BE2C (cell line): ENCODE measurements around the gene FHOD3.

ENCODE experiments used
- DNase-seq: peaks from one replicate; pipeline ENCODE4 v3.0.0-alpha.2; 2020
- H3K27me3 ChIP-seq: fragments of 250-450 bp; sonication (Bioruptor Pico); 2 replicates; pipeline ENCODE4 v1.5.1; 2020; ENCODE audit warnings: mild to moderate bottlenecking
- H3K36me3 ChIP-seq: fragments of 250-450 bp; sonication (Bioruptor Pico); 2 replicates; pipeline ENCODE4 v1.5.1; 2020; ENCODE audit warnings: mild to moderate bottlenecking
- H3K4me1 ChIP-seq: fragments of 250-450 bp; sonication (Bioruptor Pico); 2 replicates; pipeline ENCODE4 v1.5.1; 2020
- H3K4me3 ChIP-seq: 2 replicates; pipeline ENCODE4 v1.5.1; 2011; ENCODE audit warnings: low read depth, low read length
- H3K9me3 ChIP-seq: fragments of 250-450 bp; sonication (Bioruptor Pico); 2 replicates; pipeline ENCODE4 v1.5.1; 2020
- TF ChIP-seq, protein P1 (sequence below): IDR thresholded peaks from 2 replicates; pipeline ENCODE4 v1.5.1; 2012; ENCODE audit warnings: mild to moderate bottlenecking, low read depth, low read length

Gene FHOD3

DNA sequence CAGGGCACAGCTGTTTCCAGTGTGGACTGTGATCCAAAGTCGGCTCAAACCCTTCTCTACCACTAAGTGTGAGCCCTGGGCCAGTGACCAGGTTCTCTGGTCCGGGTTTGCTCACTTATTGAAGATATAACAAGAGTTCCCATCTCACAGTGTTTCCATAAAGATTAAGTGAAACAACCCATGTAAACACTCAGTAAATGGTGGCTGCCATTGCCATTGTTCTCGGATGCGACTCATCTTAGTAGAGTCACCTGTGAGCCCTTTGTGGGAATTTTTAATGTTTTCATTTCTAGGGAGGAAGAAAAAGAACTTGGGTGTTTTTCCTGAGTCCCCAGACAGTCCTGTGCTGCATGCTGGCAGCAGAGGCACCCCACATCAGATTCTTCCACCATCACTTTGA, 477.9 kb downstream of the FHOD3 start:
- H3K4me1 ChIP-seq: no peaks in the 10 kb centered on the region
- no peak for DNase-seq
- H3K9me3 ChIP-seq: no peaks in the 10 kb centered on the region
- H3K36me3 ChIP-seq: no peaks in the 10 kb centered on the region
- TF ChIP-seq, protein P1, sequence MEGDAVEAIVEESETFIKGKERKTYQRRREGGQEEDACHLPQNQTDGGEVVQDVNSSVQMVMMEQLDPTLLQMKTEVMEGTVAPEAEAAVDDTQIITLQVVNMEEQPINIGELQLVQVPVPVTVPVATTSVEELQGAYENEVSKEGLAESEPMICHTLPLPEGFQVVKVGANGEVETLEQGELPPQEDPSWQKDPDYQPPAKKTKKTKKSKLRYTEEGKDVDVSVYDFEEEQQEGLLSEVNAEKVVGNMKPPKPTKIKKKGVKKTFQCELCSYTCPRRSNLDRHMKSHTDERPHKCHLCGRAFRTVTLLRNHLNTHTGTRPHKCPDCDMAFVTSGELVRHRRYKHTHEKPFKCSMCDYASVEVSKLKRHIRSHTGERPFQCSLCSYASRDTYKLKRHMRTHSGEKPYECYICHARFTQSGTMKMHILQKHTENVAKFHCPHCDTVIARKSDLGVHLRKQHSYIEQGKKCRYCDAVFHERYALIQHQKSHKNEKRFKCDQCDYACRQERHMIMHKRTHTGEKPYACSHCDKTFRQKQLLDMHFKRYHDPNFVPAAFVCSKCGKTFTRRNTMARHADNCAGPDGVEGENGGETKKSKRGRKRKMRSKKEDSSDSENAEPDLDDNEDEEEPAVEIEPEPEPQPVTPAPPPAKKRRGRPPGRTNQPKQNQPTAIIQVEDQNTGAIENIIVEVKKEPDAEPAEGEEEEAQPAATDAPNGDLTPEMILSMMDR: no peak
- H3K4me3 ChIP-seq: no peak overlapping the region
- no peaks in the 10 kb centered on the region for H3K27me3 ChIP-seq

DNA sequence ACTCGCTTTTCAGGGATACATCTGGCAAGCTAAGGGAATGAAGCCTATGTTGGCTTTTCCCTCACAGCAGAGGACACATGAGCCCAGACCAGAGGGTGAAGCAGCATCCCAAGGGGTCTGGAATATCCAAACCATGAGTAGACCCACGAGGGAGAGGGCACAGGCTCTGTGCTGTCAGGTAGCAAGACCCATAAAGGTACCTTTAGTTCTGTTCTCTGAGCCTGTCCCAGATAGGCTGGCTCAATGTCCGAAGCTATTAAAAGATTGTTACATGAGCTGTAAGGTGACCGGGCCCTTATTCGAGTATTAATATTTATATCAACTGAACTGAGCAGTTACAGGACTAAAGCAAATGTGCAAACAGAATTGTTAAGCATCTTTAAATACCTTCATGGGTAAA, 479.1 kb downstream of the FHOD3 start:
- no peak for DNase-seq
- H3K9me3 ChIP-seq: no peaks in the 10 kb centered on the region
- no peak overlapping the region for H3K4me3 ChIP-seq
- no peaks in the 10 kb centered on the region for H3K27me3 ChIP-seq
- H3K36me3 ChIP-seq: no peaks in the 10 kb centered on the region
- no peaks in the 10 kb centered on the region for H3K4me1 ChIP-seq
- TF ChIP-seq, protein P1: no peak

GRCh38 chr18:36777566-36777965, 480.1 kb downstream of the FHOD3 start:
- Histone ChIP-seq H3K4me1 (no peaks in the 10 kb centered on the region), H3K36me3 (no peaks in the 10 kb centered on the region), H3K4me3 (no peak overlapping the region), H3K9me3 (no peaks in the 10 kb centered on the region), H3K27me3 (no peaks in the 10 kb centered on the region)
- DNase-seq: no peak
- TF ChIP-seq, protein P1: no peak

- no peaks in the 10 kb centered on the region for H3K4me1 ChIP-seq
- no peaks in the 10 kb centered on the region for H3K27me3 ChIP-seq
- H3K36me3 ChIP-seq: no peaks in the 10 kb centered on the region
- no peak overlapping the region for H3K4me3 ChIP-seq
- DNase-seq: no peak
- TF ChIP-seq, protein P1: no peak
- H3K9me3 ChIP-seq: no peaks in the 10 kb centered on the region
Measured at GRCh38 chr18:36780748-36781147, 483.2 kb downstream of the FHOD3 start.

DNA sequence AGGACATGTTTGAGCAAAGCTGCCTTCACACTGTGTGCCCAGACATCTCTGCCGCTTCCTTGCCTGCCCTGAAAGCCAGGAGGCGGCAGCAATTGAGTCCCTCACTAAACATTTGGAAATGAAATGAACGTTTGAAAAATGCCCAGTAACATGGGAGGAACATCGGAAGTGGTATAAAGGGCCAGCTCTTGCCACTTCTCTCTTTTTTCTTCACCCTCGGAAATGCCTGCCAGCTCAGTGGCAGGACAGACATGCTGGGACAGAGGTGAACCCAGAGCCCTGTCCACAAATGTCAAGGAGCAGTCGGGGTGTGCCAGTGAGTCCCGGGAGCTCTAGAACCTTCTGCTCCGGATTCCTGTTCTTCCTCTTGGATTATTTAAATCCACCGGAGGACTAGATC, 485.2 kb downstream of the FHOD3 start:
- DNase-seq: no peak
- TF ChIP-seq, protein P1: no peak
- Histone ChIP-seq H3K4me1 (no peaks in the 10 kb centered on the region), H3K4me3 (no peak overlapping the region), H3K36me3 (no peaks in the 10 kb centered on the region), H3K9me3 (no peaks in the 10 kb centered on the region), H3K27me3 (no peaks in the 10 kb centered on the region)

DNA sequence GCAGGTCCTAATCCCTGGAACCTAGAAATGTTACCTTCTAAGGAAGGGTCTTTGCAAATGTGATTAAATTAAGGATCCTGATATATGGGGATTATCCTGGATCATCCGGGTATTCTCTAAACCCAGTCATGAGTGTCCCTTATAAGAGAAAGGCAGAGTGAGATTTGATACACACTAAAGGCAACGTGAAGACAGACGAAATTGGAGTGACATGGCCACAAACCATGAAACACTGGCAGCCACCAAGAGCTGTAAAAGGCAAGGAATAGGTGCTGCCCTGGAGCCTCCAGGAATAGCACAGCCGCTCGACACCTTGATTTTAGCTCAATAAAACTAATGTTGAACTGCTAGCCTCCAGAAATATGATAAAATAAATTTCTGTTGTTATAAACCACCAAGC, 486.3 kb downstream of the FHOD3 start:
- Histone ChIP-seq H3K4me3 (no peak overlapping the region), H3K9me3 (no peaks in the 10 kb centered on the region), H3K4me1 (no peaks in the 10 kb centered on the region), H3K27me3 (no peaks in the 10 kb centered on the region), H3K36me3 (no peaks in the 10 kb centered on the region)
- no peak for DNase-seq
- TF ChIP-seq, protein P1: no peak
